ENCODE measurements around the gene IGF2R.
"Not testable (repeated sequence)": the region's sequence is repeated elsewhere in the genome, so short reads cannot be mapped to it uniquely, and the experiment has no call there.

Gene IGF2R

DNA sequence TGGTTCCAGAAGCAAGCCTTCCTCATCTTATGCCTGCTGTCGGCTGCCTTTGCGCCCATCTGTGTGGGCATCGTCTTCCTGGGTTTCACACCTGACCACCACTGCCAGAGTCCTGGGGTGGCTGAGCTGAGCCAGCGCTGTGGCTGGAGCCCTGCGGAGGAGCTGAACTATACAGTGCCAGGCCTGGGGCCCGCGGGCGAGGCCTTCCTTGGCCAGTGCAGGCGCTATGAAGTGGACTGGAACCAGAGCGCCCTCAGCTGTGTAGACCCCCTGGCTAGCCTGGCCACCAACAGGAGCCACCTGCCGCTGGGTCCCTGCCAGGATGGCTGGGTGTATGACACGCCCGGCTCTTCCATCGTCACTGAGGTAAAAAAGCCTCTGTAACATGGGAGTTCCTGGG is 153.1 kb downstream of the IGF2R start:
- DNase-seq (ENCODE audit: low read depth in 2 of 2) = no peak

DNA sequence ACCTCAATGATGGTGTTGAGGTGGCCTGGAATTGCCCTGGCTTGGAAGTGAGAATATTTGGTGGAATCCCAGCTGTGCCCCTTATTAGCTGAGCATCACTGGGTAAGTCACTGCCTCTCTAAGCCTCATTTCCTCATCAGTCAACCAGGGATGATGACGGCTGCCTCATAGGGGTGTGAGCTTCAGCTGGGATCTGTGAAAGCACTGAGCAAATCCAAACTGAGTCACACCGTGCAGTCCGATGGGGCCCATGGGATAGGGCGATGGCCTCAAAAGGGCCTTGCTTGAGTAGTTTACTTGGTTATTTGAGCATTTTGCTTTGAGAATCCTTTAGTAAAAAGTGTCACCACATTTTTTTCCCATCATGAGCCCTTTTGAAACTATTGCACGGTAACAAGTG is 153.9 kb downstream of the IGF2R start:
- no peak for DNase-seq (ENCODE audit: low read depth in 2 of 2)

DNA sequence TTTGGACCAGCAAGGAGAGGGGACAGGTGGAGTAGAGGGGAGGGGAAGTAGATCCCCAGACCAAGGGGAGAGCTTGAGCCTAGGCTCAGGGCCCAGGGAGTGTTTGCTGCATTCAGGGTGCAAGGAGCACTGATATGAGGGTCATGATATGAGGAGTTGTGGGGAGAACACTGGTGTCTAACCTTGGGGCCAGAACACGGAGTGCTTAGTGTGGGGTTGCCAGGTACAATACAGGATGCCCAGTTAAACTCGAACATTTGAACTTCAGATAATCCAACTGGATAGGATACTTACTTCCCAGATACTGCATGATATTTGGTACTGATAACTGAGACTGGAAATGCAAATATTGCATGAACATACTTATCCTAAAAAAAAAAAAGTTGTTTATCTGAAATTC is 155.1 kb downstream of the IGF2R start:
- no peak for DNase-seq (ENCODE audit: low read depth in 2 of 2)

DNA sequence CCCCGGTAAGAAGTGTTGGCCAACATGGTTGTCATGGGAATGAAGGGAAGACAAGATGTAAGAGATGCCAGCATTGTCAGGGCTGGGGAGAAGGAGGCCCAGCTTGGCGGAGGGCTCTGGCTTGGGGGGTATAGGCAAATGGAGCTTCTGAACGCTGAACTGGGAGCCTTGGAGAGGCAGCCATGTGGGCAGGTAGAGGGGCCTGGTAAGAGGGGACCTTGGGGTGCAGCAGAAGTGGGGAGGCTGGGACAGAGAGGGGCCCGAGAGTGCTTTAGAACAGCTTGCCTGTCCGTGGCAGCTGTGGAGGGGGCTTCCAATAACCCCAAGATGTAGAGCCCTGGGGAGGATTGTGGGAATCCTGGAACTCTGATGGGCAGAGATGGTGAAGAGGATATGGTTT is 155.7 kb downstream of the IGF2R start:
- no peak for DNase-seq (ENCODE audit: low read depth in 2 of 2)

DNA sequence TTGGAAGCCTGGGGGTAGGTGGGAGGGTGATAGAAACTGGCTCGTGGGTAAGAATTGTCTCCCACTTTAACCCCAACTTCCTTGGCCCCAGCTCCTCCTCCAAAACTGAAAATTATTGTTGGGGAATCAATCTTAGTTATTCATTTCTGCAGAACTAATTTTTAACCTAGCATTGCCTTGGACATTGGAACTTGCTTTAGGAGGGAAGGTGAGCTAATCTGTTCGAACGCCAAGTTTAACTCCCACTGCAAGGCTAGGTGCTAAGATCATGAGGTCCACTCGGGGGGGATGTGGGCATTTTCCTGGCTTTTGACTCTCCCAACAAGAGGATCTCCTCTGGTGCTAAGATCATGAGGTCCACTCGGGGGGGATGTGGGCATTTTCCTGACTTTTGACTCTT is 156.2 kb downstream of the IGF2R start:
- DNase-seq (ENCODE audit: low read depth in 2 of 2) = not testable (repeated sequence)

DNA sequence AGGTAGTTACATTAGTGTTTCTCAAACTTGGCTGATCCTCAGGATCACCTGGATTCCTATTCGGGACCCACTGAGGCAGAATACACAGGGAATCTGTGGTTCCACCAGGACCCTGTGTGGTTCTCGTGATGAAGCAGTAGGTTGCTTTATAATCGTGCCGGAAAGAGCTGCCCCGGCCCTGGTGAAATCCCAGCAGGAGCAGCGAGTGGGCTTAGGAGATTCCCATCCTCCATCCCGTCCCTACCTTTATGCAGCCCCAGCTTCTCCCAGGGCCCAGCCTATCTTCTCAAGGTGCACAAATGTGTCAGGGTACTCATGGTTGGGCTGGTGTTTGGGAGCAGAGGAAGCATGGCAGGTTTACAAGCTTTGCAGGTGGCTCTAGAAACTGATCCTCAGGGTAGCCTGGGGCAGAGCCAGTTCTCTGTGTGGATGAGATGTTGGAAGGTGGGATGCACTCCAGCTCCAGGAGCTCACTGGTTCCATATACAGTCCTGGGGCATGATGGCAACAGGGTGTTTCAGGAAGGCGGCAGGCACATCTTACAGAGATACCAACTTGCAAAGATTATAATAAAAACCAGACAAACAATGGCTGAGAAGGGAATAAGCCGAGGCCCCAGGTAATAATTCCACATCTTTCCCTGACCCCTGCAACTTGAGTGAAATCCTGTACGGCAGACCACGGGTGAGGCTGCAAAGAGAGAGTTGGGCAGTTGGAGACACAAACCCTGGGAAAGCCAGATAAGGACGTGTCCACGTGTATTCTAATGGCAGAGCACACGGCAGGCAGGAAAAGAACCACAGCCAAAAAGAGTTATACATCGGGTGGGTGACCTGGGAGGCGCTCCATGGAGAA is 158.6 kb downstream of the IGF2R start:
- no peak for DNase-seq (ENCODE audit: low read depth in 2 of 2)

DNA sequence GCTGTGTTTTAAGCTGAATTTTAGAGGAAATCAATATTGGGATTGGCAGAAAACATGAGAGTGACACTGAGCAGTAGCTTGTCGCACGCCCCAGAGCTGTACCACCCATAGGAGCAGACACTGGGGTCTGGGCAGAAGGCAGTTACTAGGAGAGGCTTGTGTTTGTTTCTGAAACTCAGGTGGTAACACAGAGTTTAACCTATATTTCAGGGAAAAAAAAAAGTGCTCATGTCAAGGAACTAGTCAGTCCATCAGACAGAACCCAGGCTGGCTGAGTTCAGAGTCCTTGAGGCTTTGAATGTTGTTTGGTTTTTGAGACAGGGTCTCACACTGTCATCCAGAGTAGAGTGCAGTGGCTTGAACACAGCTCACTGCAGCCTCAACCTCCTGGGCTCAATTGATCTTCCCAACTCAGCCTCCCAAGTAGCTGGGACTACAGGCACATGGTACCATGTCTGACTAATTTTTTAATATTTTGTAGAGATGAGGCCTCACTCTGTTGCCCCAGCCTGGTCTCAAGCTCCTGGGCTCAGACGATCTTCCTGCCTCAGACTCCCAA is 159.3 kb downstream of the IGF2R start:
- DNase-seq (ENCODE audit: low read depth in 2 of 2) = no peak

DNA sequence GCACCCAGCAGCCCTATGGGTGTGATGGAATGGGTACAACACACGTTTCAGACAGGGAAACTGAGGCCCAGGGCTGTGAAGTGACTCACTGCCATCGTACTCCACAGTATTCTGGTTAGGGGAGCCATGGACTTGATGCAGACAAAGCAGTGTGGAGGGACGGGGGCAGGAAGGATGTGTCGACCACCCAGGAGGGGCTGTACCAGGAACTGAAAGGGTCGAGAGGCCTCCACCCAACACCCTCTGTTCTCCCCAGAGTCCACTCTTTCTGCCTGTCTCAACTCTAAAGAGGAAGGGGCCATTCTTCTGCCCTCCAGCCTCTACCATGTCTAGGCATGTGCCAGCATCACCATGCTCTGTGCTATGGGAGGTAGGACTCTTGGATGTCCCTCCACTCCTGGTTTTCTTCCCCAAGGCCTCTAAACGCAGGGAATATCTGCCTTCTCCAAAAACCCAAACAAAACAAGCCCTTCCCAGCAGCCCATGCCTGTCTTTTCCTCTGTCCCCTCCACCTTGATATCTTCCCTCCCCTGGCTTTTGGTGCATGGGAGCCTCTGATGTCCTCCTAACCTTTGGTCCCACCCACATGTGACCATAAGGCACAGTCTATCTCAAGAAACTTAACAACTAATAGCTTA is 160.1 kb downstream of the IGF2R start:
- DNase-seq (ENCODE audit: low read depth in 2 of 2) = no peak

DNA sequence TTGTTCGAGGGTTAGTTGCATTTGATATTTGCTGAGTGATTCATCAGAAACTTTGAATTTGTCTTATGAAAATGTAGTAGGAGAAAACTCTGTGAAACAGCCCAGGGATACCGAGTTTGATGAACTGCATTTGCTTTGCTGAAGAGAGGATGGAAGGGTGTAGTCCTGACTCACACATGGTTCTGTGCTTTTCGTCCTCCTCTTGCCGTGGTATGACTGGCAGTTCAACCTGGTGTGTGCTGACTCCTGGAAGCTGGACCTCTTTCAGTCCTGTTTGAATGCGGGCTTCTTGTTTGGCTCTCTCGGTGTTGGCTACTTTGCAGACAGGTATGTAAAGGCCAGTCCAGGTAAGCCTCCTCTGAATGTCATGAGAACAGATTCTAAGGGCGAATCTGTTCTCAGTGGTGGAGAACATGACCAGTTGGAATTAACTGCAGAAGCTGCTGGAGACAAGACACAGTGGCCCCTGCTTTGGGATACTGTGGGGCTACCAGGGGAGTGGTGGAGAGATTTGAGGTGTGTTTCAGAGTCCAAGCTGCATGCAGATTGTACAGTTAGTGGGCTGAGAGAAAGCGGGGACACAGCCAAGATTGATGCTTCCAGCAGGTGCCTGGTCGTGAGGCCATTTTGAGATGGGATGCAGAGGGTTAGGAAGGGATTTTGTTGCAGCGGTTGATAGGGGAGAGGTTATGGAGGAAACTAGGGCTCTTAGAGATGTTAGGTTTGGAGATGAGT is 161.2 kb downstream of the IGF2R start:
- DNase-seq (ENCODE audit: low read depth in 2 of 2) = no peak

DNA sequence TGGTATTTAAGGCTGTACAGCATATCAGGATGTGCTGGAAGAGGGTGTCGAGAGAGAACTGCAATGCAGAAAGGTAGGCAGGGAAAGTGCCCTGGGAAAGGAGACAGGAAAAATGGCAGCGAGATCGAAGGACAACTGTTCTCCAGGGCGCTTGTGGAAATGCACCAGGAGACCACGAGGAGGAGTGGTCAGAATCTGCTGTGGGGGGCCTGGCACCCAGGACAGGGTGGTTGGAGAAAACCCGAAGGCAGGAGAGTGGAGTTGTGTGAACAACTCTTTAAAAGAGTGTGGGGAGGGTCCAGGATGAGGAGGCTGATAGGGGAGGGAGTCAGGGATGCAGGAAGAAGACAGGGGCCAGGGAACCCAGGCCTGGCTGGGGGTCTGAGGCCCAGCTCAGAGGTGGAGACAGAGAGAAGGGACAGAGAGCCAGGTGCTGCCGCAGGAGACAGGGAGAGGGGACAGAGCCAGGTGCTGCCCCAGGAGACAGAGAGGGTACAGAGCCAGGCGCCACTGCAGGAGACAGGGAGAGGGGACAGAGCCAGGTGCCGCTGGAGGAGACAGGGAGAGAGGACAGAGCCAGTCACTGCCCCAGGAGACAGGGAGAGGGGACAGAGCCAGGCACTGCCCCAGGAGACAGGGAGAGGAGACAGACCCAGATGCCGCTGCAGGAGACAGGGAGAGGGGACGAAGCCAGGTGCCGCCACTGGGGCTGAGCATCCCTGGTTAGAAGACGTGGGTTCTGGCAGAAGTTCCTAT is 162.0 kb downstream of the IGF2R start:
- DNase-seq (ENCODE audit: low read depth in 2 of 2) = no peak

DNA sequence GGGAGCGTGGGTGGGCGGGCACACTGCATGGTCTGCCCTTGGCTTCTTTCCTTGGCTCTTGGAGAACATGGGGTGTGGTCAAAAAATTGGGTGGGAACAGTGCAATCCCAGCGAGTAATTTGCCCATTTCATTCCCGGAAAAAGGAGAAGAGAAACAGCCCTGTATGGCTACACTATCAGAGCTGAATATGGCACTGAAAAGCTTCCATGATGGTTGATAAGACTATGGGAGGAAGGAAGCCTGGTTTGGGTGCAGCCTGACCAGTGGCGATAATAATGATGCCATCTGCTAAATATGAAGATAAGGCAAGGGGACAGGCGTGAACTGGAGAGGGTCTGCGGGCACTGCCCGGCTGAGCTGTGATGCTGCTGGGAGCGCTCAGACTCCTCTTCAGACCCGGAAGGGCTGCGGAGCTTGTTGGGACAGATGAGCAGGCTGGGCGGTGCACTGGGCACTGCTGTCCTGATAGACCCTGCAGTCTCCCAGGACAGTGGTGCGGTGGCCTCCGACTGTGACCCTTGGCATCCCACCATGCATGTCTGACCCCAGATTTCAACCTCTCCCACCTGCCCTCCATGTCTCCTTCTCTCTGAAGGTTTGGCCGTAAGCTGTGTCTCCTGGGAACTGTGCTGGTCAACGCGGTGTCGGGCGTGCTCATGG is 162.9 kb downstream of the IGF2R start:
- no peak for DNase-seq (ENCODE audit: low read depth in 2 of 2)

DNA sequence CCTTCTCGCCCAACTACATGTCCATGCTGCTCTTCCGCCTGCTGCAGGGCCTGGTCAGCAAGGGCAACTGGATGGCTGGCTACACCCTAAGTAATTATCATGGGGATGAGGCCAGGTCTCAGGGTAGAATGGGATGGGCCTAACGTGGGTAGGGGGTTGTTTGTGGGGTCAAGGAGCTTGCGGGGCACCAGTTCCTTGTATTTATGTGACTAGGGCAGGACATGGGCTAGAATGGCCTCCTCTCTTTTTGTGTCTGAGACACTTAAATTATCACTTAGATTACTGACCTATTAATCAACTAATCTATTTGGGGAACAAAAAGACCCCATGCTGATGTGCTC is 163.4 kb downstream of the IGF2R start:
- no peak for DNase-seq (ENCODE audit: low read depth in 2 of 2)

DNA sequence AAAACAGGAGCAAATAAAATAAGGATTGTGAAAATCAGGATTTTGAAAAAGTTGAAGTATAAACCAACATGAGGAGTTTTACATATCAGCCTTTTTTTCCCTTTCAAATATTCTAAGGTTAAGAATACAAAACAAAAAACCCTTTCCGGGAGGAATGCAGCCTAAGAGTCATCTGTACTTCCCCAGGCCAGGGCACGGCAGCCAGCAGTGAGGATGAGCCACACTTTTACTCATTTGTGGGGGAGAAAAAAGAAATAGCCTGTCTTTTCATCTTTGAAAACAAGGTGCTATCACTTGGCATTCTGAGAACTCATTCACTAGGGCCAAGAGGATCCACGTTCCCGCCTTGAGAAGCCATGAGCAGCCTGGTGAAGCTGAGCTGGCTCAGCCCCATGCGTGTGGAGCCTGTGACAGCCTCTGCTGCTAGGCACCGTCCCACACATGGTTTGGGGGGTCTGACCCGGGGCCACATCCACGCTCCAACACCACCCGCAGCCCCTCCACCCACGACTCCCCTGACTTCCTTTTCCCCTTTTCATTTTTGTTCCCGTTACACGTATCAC is 164.0 kb downstream of the IGF2R start:
- no peak for DNase-seq (ENCODE audit: low read depth in 2 of 2)

DNA sequence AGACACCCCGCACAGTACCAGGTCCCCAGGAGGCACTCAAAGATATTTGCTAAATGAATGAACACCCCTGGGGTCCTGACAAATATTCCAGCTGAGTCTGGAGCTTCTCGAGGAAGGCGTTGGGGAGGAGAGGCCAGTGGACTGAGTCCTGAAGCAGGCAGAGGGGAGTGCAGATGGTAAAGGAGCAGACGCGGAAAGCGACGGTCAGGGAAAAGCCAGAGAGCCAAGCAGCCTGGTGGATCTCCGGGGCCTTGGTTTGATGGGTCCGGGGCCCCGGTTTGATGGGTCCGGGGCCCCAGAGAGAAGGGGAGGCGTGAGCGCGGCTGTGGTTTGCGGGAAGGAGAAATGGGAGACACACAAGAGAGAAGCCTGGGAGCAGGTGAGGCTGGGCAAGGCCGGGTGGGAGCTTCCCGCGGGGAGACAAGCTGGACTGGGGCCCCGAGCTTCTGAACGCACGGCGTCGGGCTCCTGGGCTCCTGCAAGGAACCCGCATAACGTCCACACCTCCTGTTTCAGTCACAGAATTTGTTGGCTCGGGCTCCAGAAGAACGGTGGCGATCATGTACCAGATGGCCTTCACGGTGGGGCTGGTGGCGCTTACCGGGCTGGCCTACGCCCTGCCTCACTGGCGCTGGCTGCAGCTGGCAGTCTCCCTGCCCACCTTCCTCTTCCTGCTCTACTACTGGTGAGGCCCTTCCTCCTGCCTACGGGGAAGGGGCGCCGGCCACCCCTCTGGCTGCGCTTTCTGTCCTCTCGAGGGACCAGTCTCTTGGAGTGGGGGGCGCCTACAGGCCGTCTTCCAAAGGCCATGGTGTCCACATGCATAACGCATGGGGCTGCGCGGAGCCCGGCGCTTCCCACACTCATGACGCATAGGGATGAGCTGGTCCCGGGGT is 164.8 kb downstream of the IGF2R start:
- no peak for DNase-seq (ENCODE audit: low read depth in 2 of 2)

DNA sequence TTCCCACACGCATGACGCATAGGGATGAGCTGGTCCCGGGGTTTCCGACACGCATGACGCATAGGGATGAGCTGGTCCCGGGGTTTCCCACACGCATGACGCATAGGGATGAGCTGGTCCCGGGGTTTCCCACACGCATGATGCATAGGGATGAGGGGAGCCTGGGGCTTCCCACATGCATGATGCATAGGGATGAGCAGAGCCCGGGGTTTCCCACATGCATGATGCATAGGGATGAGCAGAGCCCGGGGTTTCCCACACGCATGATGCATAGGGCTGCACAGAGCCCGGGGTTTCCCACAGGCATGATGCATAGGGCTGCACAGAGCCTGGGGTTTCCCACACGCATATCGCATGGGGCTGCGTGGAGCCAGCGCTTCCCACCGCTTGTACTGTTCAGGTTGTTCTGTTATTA is 165.5 kb downstream of the IGF2R start:
- DNase-seq (ENCODE audit: low read depth in 2 of 2) = peak in 1 of 2 donors; percentile 4

DNA sequence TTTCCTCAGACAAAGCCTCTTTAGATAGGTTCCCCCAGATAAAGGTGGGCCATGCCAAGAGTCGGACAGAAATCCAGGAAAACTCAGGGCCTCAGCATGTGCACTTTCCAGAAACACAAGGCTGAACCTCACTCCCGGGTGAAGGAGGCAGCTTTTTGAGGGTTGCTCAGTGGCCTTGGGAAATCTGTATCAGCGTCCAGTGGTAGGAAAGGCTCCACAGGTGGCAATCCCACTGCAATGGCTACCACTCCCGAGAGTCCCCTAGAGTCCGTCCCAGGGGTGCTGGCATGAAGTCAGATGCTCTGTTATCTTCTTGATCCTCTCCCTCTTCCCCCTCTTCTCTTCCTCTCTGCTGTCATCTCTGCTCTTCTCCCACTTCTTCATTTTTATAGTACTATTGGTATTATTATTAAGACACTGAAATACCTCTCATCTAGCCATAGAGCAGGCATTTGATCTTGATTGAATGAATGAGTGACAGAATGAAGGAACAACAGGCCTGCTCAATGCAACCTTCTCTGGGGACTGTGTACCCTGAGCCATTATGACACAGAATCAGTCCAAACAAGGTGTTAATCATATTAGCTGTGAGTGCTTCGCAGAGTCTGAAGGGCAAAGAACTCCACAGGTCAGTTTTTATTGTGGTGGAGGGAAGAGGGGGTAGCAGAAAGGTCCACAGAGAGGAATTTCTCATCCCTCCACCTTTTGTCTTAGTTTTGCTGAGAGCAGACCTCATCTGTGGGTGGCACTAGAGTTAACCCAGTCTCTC is 166.1 kb downstream of the IGF2R start:
- DNase-seq (ENCODE audit: low read depth in 2 of 2) = no peak

DNA sequence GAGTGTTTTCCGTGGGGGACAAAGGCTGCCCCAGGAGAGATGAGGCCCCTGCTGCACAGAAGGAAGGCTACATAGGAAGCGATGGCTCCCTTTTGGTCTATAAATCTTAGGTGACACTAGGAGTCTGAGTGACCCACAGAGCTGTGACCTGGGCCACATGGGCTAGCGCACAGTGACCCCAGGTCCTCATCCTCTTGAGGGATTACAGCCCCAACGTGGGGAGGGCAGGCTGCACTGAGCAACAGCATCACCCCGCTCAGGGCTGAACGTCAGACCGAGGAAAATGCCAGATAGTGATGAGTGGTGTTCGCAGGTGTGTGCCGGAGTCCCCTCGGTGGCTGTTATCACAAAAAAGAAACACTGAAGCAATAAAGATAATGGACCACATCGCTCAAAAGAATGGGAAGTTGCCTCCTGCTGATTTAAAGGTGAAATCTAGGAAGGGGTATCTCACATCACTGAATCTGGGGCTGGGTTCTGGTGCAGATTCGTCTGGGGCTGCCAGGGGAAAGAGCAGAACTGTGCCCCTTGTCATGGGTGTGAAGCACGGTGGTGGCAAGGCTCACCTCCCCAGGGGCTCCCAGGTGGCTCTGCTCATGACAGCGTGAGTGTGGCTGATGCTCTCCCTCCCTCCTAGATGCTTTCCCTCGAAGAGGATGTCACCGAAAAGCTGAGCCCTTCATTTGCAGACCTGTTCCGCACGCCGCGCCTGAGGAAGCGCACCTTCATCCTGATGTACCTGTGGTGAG is 167.2 kb downstream of the IGF2R start:
- DNase-seq (ENCODE audit: low read depth in 2 of 2) = no peak

Data from stimulated activated CD4-positive, alpha-beta T cell treated with anti-CD3 and anti-CD28 coated beads, Interleukin-1b, Interleukin-23, amount 100 ng/mL, for 1 hour (primary cell).